ENCODE measurements around the gene NTNG2.
"Not testable (repeated sequence)": the region's sequence is repeated elsewhere in the genome, so short reads cannot be mapped to it uniquely, and the experiment has no call there.

The NTNG2 gene, protein sequence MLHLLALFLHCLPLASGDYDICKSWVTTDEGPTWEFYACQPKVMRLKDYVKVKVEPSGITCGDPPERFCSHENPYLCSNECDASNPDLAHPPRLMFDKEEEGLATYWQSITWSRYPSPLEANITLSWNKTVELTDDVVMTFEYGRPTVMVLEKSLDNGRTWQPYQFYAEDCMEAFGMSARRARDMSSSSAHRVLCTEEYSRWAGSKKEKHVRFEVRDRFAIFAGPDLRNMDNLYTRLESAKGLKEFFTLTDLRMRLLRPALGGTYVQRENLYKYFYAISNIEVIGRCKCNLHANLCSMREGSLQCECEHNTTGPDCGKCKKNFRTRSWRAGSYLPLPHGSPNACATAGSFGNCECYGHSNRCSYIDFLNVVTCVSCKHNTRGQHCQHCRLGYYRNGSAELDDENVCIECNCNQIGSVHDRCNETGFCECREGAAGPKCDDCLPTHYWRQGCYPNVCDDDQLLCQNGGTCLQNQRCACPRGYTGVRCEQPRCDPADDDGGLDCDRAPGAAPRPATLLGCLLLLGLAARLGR

DNA sequence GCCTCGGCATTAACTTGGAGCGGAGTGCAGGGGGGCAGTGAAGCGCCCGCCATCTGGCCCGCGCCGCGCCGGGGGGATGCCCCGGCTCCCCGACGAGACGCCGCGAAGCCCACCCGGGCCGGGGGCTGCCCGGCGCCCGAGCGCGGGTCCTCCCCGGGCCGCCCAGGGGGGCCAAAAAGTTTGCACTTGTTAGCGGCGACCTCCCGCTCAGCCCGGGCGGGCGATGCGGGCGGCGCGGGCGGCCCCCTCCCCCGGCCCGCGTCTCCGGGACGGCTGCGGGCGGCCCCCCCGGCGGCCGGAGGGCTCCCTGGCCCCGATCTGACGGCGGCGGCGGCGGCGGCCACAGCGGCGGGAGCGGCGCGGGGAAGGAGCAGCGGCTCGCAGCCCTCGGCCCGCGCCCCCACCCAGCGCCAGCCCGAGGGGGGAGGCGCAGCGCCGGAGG lies at the start of gene NTNG2:
Gene NTNG2 (plus strand): TSS at position 316 of the 442 bp plus-strand sequence. CDS start 4,774 bp downstream, outside the sequence.
- DNase-seq: no peak

DNA sequence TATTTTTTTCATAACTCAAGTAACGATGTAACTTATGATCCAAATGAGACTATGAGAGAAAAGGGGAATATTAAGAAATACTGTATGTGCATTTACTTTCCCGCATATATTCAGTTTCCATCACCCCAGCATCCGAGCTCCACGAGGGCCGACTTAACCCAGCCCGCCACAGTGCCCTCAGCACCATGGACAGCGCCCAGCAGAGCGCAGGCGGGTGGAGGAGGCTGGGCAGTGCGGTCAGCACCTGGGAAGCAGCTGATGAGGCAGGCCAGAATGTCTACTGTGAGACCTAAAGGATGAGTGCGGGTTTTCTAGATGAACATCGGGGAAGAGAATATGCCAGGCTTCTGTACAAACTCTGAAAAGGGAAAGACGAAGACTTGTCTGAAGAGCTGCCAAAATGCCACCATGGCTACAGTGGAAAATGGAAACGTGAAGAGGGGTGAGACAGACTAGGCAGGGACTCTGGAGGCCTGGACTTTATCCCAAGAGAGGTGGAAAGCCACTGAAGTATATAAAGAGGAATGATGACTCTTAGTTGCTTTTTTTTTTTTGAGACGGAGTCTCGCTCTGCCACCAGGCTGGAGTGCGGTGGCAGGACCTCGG lies 47.7 kb upstream of the NTNG2 start:
- DNase-seq: peak; percentile 40 to 57

DNA sequence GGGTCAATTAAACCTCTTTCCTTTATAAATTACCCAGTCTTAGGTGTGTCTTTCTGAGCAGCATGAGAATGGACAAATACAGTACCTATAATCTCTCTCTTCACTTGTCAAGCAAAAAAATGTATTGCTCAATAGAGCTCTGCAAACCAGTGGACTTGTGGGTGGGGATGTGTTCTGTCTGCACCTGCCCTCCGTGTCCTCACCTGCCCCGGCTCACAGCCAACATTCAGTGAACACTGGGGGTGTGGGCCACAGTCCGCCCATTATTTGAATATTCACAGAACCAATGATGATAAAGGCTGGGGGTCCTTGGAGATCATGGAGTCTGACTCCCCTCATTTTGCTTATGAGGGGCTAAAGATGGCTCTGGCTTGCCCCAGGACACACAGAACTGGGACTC lies 45.3 kb upstream of the NTNG2 start:
- DNase-seq: no peak

DNA sequence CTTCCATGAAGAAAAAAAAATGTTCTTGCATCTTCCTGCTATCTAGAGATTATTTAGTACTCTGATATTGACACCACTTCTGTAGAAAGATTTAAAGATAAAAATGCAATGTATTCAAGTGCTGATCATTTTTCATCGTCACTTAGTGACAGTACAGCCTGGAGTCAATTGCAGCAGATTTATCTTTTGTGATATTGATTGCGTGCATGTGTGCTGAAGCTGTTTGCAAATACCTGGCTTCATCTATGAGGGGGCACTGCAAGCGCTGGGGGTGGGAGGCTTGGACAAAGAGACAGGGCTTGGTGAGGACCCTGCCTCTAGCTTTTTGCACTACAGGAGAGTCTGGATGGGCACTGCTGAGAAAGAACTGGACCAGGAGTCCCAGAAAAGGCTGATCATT lies 44.2 kb upstream of the NTNG2 start:
- DNase-seq: no peak

DNA sequence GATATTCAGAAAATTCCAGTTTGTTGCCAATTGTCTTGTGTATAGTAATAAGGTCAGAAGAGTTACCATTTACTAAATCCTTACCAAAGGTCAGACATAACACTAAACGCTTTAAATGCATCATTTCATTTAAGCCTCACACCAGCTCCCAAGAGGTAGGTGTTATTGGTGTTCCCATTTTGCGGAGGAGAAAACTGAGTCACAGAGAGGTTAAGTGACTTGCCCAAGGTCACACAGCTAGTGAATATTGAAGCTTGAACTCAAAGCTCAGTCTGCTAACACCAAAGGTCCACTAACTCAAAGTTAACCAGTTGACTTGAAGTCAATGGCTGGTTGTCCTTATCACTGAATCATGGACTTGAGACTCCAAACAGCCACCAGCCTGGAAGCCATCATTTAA lies 40.8 kb upstream of the NTNG2 start:
- no peak for DNase-seq

DNA sequence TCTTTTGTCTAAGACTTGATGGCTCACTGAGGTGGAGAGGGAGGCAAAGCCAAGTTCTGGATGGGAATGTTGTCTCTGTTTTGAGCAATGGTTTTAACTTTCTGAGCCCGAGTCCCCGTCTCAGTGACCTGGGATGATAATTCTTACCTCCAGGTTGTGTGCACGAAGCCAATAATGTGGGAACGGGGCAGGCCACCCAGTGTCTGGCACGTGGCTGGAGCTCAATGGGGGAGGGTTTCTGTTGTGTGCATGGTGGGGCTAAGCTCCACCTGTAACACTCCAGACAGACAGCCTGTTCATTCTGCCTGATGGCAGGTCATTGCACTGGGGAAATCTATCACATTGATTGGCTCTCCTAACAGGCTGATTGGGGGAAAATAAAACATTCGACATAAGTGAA lies 37.1 kb upstream of the NTNG2 start:
- DNase-seq: no peak

DNA sequence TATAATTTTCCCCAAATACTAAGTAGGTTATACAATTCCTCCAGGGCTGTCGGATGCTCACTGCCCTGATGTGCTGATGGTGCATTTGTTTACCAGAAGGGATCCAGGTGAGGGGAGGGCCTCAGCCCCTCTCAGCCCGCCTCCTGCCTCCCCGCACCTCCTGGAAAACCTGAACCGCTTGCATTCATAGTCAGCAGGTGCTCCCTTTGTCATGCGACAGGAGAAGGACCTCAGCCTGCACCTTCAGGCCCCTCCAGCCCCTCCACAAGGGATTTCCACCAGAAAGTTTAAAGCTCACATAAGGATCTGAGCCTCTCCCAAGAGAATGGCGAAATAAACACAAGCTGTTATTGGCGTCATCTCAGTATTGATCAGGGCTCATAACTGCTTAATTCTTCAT lies 36.5 kb upstream of the NTNG2 start:
- no peak for DNase-seq

DNA sequence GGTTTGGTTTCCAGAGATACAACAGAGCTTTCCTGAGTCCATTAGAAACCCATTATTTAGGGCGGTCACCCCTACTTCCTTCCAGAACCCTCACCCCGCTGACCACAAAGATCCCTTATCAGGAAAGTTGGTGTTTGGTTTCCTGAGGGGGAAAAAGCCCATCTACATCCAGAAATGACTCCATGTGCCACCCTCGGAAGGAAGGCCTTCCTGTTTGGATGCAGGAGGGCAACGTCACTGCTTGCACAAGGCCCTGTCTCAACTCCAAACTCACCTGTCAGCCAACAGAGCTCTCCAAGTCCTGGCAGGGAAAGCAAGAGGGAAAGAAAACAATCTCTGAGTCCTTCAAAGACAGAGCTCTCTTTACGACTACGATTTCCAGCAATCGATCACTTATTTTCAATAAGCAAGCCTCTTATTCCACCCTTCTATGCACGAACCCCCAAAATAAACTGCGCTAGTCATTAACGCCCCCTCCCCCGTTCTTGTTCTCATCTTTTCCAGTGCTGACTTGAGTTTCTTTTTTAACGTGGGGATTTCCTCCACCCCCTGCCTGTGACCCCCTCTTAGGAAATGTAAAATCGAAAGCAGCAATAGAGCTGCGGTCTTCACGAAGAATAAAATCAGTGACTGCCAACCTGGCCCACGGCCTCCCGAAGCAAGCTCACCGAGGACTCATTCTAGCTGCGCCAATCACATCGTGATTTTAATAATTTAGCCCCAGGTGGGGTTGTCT lies 35.7 kb upstream of the NTNG2 start:
- DNase-seq: peak; percentile 22 to 30

DNA sequence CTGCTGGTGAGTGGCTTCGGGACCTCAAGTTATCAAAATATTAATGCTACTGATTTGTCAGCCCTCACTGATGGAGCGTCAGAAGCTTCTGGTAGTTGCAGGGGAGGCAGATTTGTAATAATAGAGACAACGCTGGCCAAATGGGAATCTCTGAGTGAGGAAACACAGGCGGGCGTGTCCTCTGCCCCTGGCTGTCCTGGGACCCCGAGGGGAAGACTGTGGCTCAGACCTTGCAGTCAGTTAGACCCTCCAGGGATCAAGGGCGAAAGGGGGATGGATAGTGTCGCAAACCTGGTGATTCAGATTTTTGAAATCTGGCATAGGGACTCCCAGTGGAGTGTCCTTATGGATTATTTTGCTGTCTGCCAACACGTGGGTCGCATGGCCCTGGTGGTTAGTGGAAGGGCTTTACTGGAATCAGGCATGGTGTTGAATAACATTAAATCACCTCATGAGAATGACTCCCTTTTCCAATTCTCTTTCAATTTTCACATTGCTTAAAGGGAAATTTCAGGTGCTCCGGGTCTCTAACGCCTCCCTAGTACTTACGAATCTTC lies 35.1 kb upstream of the NTNG2 start:
- DNase-seq: no peak

DNA sequence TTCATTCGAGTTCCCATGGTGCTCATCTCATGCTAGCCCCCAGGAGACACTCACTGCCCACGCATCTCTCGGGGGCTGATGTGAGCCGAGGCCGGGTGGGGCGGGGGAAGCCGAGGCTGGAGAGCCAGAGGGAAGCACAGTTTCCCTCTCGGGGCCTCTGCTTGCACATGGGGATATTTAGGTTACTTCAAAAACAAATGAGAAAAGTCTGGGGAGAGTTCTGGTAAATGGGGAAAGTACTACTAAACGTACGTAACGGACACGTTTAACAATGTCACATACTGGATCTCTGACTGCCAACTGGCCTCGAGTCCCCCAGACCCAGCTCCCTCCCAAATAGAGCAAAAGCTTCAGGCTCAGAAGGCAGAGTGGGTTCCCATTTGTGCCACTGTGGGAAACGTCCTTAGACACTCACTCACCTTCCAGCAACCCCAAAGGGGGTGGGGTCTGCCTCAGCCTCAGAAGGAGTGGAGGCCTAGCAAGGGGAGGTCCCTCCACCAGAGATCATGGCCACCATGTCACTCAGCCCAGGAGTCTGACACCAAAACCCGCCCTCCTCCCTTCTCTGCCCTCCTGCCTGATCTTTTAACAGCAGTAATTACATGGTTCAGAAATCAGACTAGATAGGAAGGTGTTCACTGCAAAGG lies 33.8 kb upstream of the NTNG2 start:
- DNase-seq: no peak

DNA sequence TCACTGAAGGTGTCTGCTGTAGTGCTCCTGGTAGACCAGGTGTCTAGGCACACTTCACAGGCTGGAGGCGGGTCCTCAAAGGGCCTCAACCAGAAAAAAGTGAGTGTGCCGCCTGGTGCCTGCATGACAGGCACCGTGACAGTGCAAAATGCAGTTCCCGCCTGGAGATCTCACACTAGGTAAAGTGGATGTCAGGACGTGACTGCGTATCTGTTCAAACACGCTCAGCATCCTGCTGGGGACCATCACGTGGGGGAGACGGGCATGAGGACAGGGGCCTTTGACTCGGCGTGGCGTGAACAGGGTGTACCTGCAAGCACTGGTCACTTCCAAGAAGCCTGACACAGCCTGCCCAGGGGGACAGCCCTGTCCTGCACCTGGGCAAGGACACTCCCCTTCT lies 32.3 kb upstream of the NTNG2 start:
- no peak for DNase-seq

DNA sequence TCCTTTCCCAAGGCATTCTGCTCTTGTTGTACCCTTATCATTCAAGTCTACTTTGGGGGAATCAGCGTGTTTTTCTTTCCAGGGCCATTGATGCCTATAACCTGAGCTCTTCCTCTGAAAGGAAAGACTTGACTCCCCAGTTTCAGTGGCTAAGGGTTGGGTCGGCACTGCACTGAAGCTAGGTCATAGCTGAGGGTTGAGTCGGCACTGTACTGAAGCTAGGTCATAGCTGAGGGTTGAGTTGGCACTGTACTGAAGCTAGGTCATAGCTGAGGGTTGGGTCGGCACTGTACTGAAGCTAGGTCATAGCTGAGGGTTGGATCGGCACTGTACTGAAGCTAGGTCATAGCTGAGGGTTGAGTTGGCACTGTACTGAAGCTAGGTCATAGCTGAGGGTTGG lies 27.8 kb upstream of the NTNG2 start:
- not testable (repeated sequence) for DNase-seq

DNA sequence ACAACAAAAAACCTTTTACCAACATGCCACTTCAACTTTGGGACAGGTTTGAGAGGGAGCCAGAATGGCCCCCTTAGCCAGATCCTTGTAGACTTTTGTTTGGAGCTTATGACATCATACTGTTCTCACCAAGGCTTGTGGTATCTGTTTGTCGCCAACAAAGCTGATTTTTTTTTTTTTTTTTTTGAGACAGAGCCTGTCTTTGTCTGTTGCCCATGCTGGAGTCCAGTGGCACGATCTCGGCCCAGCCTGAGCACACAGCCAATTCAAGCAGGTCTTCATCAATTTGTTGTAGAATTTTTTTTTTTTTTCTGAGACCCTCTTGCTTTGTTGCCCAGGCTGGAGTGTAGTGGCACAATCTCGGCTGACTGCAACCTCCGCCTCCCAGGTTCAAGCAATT lies 26.4 kb upstream of the NTNG2 start:
- DNase-seq: no peak

DNA sequence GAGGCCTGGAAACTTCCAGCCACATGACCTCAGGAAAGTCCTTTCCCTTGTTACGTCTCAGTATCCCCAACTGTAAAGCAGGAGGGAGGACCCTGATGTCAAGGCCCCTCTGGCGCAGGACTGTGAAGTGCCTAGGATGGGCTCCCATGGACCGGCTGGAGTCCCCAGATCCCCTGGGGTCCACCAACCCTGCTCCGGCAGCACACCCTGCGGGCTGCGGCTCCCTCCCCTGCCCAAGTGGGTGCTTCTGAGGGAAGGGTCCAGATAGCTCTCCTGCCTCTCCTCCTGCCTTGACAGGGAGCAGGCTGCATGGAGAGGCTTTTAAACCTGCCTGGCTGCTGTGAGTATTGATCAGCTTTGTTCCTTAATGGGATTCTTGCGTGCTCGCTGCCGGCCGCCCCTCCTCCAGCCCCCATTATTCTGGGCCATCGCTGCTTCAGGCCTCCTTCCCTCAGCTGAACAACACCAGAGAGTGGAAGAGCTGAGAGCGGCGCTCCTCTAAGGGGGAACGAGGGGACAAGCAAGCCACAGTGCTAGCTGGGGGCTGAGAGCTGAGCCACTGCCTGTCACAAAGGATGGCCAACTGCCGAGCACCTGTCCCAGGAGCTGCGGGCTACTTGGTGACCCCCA lies 25.6 kb upstream of the NTNG2 start:
- no peak for DNase-seq

DNA sequence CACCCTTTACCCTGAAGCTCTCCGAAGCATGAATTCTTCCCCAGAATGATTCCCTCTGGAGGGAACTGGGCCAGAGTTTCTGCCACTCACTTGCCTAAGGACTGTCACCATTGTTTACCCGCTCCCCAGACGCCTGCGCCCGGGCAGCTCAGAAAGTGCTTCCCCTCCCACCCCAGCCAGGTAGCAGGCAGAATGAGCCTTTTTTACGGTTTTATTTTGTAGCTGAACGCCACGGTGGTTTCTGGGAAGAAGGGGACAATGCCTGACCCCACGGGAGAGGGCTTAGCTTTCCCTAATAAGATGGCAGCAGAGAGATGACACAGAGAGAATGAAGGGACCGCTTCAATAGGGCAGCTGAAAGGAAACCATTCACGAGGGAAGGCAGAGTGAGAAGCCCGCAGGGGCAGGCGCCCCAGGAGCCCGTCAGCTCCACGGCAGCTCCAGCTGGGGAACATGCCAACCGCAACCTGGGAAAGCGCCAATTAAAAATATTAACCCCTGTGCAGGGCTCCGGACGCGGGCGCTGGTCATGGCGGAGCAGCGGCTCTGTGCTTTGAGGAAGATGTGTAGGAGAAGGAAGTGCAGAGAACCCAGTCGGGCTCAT lies 20.4 kb upstream of the NTNG2 start:
- DNase-seq: no peak

DNA sequence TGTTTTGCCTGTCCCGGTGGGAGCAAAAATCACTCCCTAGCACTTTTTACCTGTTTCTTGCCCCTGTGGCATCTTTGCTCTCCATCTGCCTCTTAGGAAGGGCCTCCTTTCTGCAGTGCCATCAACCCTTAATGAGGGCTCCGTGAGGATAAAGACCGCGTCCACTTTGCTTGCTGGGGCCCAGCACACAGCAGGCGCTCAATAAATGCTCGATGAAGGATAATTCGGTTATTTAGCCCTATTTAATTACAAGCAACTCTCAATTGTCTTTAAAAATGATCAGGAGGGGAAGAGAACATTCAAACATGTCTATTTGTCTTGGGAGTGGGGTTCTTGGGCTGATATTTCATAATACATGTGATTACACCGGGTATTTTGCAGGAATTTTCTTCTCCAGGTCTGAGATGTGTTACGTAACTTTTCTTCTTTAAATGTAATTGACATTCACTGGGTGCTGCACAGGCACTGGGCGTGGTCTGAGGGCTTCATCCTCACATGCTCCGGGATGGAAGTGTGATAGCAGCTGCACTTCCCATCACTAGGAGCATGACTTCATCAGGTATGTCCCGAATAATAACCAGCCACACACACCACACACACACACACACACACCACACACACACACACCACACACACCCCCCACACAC lies 19.8 kb upstream of the NTNG2 start:
- DNase-seq: no peak

DNA sequence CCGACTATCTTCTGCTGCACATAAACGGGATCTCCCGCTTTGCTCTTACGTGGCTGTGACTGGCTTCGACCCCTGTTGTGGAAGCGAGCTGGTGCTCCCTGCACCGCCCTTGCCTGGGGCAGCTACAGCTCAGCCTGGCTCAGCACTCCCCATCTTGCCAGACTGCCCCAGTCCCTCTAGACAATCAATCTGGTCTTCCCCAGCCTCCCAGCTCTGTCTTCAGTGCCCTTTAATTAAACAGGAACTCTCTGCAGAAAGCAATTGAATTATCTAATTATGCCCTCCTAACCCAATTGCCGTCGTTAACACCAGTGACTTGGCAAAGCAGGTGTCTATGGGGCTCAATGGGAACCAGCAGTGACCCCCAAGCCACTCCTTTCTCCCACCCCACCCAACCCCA lies 18.9 kb upstream of the NTNG2 start:
- DNase-seq: no peak

DNA sequence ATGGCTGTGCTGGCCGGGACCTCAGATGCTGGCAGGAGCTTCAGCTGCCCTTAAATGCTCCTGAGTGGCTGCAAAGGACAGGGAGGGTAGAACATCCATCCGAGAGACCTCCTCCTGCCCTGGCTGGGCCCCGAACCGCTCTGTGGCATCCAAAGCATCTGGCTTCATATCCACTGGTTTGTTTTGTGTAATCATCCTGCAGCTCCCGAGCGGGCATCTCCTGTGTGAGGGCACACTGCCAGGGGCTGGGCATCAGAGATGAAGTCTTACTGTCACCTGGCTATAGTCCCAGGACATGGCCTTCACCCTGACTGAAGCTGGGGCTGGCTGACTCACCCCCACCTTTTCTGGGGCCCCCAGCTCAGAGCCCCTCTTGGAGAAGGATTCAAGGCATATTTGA lies 18.5 kb upstream of the NTNG2 start:
- DNase-seq: no peak

DNA sequence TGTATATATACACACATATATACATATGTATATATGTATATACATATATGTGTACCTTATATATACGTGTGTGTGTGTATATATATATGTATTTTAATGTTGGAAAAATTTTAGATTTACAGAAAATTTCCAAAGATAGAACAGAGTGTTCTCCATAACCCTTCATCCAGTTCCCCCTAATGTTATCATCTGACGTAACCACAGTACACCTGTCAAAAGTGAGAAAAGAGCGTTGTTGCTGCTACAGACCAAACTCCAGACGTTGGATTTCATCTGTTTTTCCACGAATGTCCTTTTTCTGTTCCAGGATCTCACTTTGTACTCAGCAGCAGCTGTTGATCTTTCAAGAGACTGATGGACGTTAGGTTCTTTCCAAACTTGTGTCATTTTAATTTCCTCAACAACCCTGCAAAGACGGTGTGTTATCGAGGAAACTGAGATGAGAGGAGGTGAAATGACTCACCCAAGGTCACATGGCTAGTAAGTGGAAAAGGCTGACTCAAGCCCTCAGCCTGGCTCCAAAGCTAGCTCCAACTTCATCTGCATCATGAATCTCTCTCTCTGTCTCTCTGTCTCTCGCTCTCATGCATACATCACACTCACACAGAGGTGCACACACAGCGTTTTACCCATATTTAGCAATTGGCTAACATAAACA lies 17.0 kb upstream of the NTNG2 start:
- peak in 1 of 2 donors; percentile 24 for DNase-seq

DNA sequence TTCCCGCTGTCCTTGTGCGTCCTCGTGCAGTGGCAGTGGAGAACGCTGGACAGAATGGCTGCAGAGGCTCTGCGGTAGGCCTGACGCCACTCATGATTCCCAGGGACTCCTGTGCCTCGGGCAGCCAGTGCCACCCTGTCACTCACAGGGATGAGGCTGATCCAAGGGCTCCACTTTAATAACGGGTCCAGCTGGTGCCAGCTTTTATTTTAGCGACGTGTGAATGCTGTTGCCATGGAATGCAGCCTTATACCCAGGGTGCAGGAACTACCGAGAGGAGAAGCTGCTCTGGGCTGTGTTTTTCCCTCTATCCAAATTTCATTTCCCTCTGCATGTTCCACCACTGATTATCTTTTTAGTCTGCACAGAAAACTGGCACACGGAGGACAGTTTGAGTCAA lies 15.8 kb upstream of the NTNG2 start:
- DNase-seq: no peak

DNA sequence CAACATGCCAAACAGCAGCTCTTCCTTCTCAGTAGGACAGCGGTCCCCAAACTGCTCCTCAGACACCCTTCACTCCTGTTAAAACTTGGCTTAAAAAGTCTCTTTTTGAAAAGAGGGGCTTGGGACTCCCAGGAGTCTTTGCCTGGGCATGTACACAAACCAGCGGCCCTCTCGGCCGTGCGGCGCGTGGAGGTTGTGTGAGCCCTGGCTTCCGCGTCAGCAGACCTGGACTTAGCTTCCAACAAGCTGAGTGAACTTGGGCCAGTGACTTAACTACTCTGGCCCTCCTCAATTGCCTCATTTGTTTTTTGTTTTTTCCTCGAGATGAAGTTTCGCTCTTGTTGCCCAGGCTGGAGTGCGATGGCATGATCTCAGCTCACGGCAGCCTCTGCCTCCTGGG lies 15.3 kb upstream of the NTNG2 start:
- DNase-seq: no peak

All from stimulated activated CD4-positive, alpha-beta T cell treated with anti-CD3 and anti-CD28 coated beads, Interleukin-2, amount 100 ng/mL, for 24 hours (primary cell).